ENCODE results near the gene CSAG3.
"Not testable (repeated sequence)": the region's sequence is repeated elsewhere in the genome, so short reads cannot be mapped to it uniquely, and the experiment has no call there.

The CSAG3 gene

GRCh38 chrX:152758918-152759317 is at the start of gene CSAG3:
Gene CSAG3, plus strand, starts transcription at chrX:152759218.
- DNase-seq; in situ Hi-C loops (cut with HindIII; ENCODE audit: low pct_ligation_motif_present, low pct_unique_long_range_greater_than_20kb, low sequenced_read_pairs): not testable (repeated sequence)

GRCh38 chrX:152713195-152713594 is 45.8 kb upstream of the CSAG3 start:
- in situ Hi-C loops (cut with HindIII; ENCODE audit: low pct_ligation_motif_present, low pct_unique_long_range_greater_than_20kb, low sequenced_read_pairs); DNase-seq: not testable (repeated sequence)

GRCh38 chrX:152713815-152714787 is 44.9 kb upstream of the CSAG3 start, which contains the start of gene MAGEA2B:
Gene MAGEA2B, plus strand, starts transcription at chrX:152714628. Its CDS starts 2,479 bp downstream, at chrX:152717107.
- in situ Hi-C loops (cut with HindIII; ENCODE audit: low pct_ligation_motif_present, low pct_unique_long_range_greater_than_20kb, low sequenced_read_pairs) = not testable (repeated sequence)

GRCh38 chrX:152725409-152725808 is 33.6 kb upstream of the CSAG3 start:
- in situ Hi-C loops (cut with HindIII; ENCODE audit: low pct_ligation_motif_present, low pct_unique_long_range_greater_than_20kb, low sequenced_read_pairs) = no loop called here
- DNase-seq = no peak

More at GRCh38 chrX:152713815-152714787, 44.9 kb upstream of the CSAG3 start, which contains the start of gene MAGEA2B:
- DNase-seq = not testable (repeated sequence)

GRCh38 chrX:152733261-152733975 is 25.6 kb upstream of the CSAG3 start, which contains the start of the genes CSAG1 and MAGEA12:
Gene CSAG1, minus strand, starts transcription at chrX:152733721. Its CDS starts 1,261 bp downstream, at chrX:152732460.
Gene MAGEA12, plus strand, starts transcription at chrX:152733757. Its CDS starts 2,405 bp downstream, at chrX:152736162.
- in situ Hi-C loops (cut with HindIII; ENCODE audit: low pct_ligation_motif_present, low pct_unique_long_range_greater_than_20kb, low sequenced_read_pairs) = no loop called here
- DNase-seq = no peak

GRCh38 chrX:152734143-152734858 is 24.7 kb upstream of the CSAG3 start:
- DNase-seq; in situ Hi-C loops (cut with HindIII; ENCODE audit: low pct_ligation_motif_present, low pct_unique_long_range_greater_than_20kb, low sequenced_read_pairs): not testable (repeated sequence)

GRCh38 chrX:152735101-152735500 is 23.9 kb upstream of the CSAG3 start:
- DNase-seq = no peak
- in situ Hi-C loops (cut with HindIII; ENCODE audit: low pct_ligation_motif_present, low pct_unique_long_range_greater_than_20kb, low sequenced_read_pairs) = no loop called here

- DNase-seq = no peak
- in situ Hi-C loops (cut with HindIII; ENCODE audit: low pct_ligation_motif_present, low pct_unique_long_range_greater_than_20kb, low sequenced_read_pairs) = no loop called here
Measured at GRCh38 chrX:152735860-152736511, 23.0 kb upstream of the CSAG3 start.

GRCh38 chrX:152736528-152736927 is 22.5 kb upstream of the CSAG3 start:
- in situ Hi-C loops (cut with HindIII; ENCODE audit: low pct_ligation_motif_present, low pct_unique_long_range_greater_than_20kb, low sequenced_read_pairs); DNase-seq: not testable (repeated sequence)

- in situ Hi-C loops (cut with HindIII; ENCODE audit: low pct_ligation_motif_present, low pct_unique_long_range_greater_than_20kb, low sequenced_read_pairs) = no loop called here
- no peak for DNase-seq
Measured at GRCh38 chrX:152738560-152738959, 20.5 kb upstream of the CSAG3 start.

GRCh38 chrX:152753686-152754650 is 5.0 kb upstream of the CSAG3 start, which contains the start of gene MAGEA2:
Gene MAGEA2, minus strand, starts transcription at chrX:152753842. Its CDS starts 2,479 bp downstream, at chrX:152751363.
- DNase-seq; in situ Hi-C loops (cut with HindIII; ENCODE audit: low pct_ligation_motif_present, low pct_unique_long_range_greater_than_20kb, low sequenced_read_pairs): not testable (repeated sequence)

- DNase-seq; in situ Hi-C loops (cut with HindIII; ENCODE audit: low pct_ligation_motif_present, low pct_unique_long_range_greater_than_20kb, low sequenced_read_pairs): not testable (repeated sequence)
Measured at GRCh38 chrX:152754871-152755270, 4.1 kb upstream of the CSAG3 start.

- in situ Hi-C loops (cut with HindIII; ENCODE audit: low pct_ligation_motif_present, low pct_unique_long_range_greater_than_20kb, low sequenced_read_pairs); DNase-seq: not testable (repeated sequence)
Measured at GRCh38 chrX:152759544-152759943, 526 bp downstream of the CSAG3 start.

GRCh38 chrX:152761582-152761981 is 2.6 kb downstream of the CSAG3 start:
- in situ Hi-C loops (cut with HindIII; ENCODE audit: low pct_ligation_motif_present, low pct_unique_long_range_greater_than_20kb, low sequenced_read_pairs); DNase-seq: not testable (repeated sequence)

GRCh38 chrX:152766562-152766961 is 7.5 kb downstream of the CSAG3 start:
- in situ Hi-C loops (cut with HindIII; ENCODE audit: low pct_ligation_motif_present, low pct_unique_long_range_greater_than_20kb, low sequenced_read_pairs); DNase-seq: not testable (repeated sequence)

GRCh38 chrX:152769549-152770289 is 10.7 kb downstream of the CSAG3 start, which contains the start of gene MAGEA6:
Gene MAGEA6, minus strand, starts transcription at chrX:152769689. Its CDS starts 2,039 bp downstream, at chrX:152767650.
- in situ Hi-C loops (cut with HindIII; ENCODE audit: low pct_ligation_motif_present, low pct_unique_long_range_greater_than_20kb, low sequenced_read_pairs); DNase-seq: not testable (repeated sequence)
